Testis (tissue), 2 donors: Measurements from ENCODE around the gene FAM185A.
"Not testable (repeated sequence)": the region's sequence is repeated elsewhere in the genome, so short reads cannot be mapped to it uniquely, and the experiment has no call there.

ENCODE experiments used
- CTCF ChIP-seq, 3 experiments: fragments of 450-650 bp in 2 of 3; fragments of 200-600 bp in 1 of 3; sonication (generic) in 1 of 3; IDR thresholded peaks; one replicate each; pipeline ENCODE4 v1.5.1; 2016 to 2019; ENCODE audit warnings: antibody characterized with exemption in 3 of 3, mild to moderate bottlenecking in 2 of 3, moderate library complexity in 1 of 3
- POLR2A ChIP-seq: fragments of 450-650 bp; IDR thresholded peaks from one replicate; pipeline ENCODE4 v1.6.1; 2017; ENCODE audit warnings: antibody characterized with exemption, mild to moderate bottlenecking, moderate library complexity

GRCh38 chr7:102742002-102742771 lies 6.6 kb upstream of the FAM185A start:
- TF ChIP-seq CTCF (IDR thresholded peaks at IDR 0.05); POLR2A: not testable (repeated sequence)
